Astrocyte of the cerebellum (primary cell): ENCODE results near the gene KLHL21.

Experiments used
- DNase-seq: peaks from one replicate; pipeline ENCODE4 v3.0.0-alpha.2; 2011; ENCODE audit warnings: low read depth
- H3K4me3 ChIP-seq: 2 replicates; pipeline ENCODE4 v1.5.1; 2011; ENCODE audit warnings: mild to moderate bottlenecking, low read depth, low read length, moderate library complexity
- in situ Hi-C: cut with HindIII; loops from 2 replicates; pipeline ENCODE4 v1.10.0; 2017; ENCODE audit warnings: low sequenced_read_pairs
- TF ChIP-seq, protein P1 (sequence below): IDR thresholded peaks from 2 replicates; pipeline ENCODE4 v1.5.1; 2012; ENCODE audit warnings: low read length, low read depth, moderate library complexity, mild to moderate bottlenecking; ENCODE audit errors: missing control alignments

Gene KLHL21

DNA sequence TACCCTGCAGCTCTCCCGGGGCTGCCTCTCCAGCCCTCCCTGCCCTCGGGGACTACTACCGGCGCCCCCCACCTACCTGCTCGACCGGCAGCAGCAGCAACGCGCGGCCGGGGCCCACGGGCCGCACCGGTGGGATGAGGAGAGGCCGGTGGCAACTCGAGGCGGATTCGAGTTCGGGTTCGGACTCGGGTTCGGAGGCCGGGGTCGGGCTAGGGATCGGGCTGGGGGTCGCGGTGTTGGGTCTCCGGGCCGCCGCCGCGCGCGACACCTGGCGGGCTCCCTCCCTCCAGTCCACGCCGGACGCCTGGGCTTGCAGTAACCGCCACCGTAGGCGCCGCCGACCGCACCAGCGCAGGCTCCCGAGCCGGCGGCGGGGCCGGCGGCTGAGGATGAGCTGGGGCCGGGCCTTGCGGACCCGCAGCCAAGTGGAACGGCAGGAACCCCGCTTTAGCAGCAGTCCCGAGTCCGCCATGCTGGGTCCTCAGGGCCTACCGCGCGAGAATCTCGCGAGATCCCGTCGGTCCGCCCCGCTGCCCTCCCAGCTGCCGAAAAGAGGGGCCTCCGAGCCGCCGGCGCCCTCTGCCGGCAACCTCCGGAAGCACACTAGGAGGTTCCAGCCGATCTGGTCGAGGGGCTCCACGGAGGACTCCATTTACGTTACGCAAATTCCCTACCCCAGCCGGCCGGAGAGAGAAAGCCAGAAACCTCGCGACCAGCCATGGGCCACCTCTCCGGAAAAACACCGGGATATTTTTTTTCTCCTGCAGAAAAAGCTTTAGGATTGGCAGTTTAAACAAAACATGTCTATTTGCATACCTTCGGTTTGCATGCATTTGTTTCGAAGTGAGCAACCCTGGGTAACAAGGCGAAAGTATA is 48.4 kb downstream of the KLHL21 start, which contains the start of gene NOL9:
Gene NOL9 (minus strand): TSS at position 483 of the 876 bp plus-strand sequence. CDS start 11 bp downstream, at position 472.
- TF ChIP-seq, protein P1, sequence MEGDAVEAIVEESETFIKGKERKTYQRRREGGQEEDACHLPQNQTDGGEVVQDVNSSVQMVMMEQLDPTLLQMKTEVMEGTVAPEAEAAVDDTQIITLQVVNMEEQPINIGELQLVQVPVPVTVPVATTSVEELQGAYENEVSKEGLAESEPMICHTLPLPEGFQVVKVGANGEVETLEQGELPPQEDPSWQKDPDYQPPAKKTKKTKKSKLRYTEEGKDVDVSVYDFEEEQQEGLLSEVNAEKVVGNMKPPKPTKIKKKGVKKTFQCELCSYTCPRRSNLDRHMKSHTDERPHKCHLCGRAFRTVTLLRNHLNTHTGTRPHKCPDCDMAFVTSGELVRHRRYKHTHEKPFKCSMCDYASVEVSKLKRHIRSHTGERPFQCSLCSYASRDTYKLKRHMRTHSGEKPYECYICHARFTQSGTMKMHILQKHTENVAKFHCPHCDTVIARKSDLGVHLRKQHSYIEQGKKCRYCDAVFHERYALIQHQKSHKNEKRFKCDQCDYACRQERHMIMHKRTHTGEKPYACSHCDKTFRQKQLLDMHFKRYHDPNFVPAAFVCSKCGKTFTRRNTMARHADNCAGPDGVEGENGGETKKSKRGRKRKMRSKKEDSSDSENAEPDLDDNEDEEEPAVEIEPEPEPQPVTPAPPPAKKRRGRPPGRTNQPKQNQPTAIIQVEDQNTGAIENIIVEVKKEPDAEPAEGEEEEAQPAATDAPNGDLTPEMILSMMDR, result peak; percentile 89
- peak within 1 kb of the TSS; percentile 96 for H3K4me3 ChIP-seq
- peak; percentile 69 for DNase-seq
- in situ Hi-C loops, result no loop called here

DNA sequence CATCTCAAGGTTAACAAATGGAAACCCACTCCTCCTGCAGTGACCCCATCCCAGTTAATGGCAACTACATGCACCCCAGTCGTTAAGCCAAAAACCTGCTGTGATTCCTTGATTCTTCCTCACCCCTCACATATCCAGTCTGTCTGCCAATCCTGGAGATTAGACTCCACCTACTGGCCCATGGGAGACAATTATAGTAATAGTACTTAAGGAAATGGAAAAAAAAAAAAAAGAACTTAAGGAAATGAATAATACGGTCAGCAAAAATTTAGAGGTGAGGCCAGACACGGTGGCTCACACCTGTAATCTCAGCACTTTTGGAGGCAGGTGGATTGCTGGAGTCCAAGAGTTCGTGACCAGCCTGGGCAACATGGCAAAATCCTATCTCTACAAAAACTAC is 55.4 kb downstream of the KLHL21 start:
- in situ Hi-C loops, result no loop called here
- no peak overlapping the region for H3K4me3 ChIP-seq
- TF ChIP-seq, protein P1, result peak; percentile 23
- DNase-seq, result peak; percentile 4

DNA sequence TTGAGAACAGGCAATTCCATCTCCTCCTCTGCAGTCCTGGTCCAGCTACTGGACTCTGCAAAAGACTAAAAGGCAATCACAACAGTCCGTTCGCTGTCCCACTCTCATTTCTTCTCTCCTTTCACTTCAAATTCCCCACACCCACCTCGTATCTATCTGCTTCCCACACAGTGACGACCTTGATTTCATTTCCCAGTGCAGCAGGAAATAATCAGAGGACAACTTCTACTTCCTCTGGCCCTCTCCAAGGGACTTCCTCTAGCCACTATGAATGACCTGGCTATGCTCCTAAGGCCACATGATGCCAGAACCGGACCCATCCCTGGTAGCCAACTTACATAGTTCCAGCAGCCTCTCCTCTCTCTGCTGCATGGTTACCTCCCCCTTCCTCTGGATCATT is 56.3 kb downstream of the KLHL21 start:
- DNase-seq, result no peak
- TF ChIP-seq, protein P1, result no peak
- in situ Hi-C loops, result no loop called here

DNA sequence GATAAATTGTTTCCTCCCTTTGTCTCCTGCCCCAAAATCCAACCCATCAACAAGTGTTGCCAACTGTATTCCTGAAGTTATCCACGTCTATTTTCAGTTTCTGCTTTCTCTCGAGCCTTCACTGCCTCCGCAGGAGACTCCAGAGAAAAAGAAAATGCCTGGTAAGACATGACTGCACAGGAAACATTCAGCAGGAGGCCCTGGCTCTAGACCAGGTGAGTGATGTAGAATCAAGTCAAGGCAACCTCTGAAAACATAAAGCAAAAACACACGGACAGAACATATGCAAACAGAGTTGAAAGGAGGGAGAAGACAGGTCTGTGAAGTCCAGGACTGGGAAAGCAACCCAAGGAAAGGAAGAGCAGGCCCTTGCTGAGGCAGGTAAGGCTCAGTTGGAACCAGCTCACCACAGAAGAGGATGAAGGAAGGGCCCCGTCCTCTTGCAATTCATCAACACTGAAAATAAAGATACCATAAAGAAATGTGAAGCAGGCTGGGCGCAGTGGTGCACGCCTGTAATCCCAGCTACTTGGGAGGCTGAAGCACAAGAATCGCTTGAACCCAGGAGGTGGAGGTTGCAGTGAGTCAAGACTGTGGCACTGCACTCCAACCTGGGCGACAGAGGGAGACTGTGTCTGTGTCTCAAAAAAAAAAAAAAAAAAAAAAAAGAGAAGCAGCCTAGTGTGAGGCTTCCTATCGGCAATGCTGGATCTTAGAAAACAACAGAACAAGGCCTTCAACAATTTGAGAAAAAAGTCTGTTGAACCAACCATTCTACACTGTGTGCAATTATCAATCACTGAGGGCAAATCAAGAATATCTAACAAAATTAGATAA is 57.2 kb downstream of the KLHL21 start:
- no peak overlapping the region for H3K4me3 ChIP-seq
- in situ Hi-C loops, result no loop called here

More for the DNA sequence above, 56.3 kb downstream of the KLHL21 start:
- H3K4me3 ChIP-seq, result no peak overlapping the region

DNA sequence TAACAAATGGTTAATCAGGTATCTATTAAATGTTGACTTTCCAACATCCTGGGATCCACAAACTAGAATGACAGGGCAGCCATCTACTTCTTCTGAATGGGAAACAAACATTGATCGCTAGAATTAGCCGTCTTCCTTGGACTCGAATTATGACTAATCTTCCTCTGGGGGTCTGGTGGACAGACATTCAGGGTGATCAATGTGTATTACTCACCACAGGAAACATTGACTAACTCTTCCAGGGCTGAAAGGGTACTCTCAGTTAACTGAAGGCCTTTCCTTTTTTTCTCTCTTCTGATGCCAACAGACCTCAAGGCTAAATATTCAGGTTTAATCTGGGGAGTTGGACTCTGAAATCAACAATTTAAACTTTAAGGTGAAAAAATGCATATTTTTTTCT is 57.8 kb downstream of the KLHL21 start:
- peak; percentile 50 for DNase-seq
- TF ChIP-seq, protein P1, result no peak
- in situ Hi-C loops, result no loop called here

More for the DNA sequence above, 57.2 kb downstream of the KLHL21 start:
- TF ChIP-seq, protein P1, result no peak
- peak; percentile 83 for DNase-seq

More for the DNA sequence above, 57.8 kb downstream of the KLHL21 start:
- H3K4me3 ChIP-seq, result no peak overlapping the region
